OCI-LY1 (cell line): ENCODE measurements around the gene NID2.

Source experiments
- CTCF ChIP-seq: fragments of 200-600 bp; sonication (generic), shearing (Covaris generic); IDR thresholded peaks from 2 replicates; pipeline ENCODE4 v1.5.1; 2017; ENCODE audit warnings: mild to moderate bottlenecking, antibody characterized with exemption, low read length, moderate library complexity, mixed read lengths
- EZH2 ChIP-seq: fragments of 200-600 bp; sonication (generic), shearing (Covaris generic); IDR thresholded peaks from 2 replicates; pipeline ENCODE4 v1.8.0; 2017; ENCODE audit warnings: borderline replicate concordance, mixed run types, mild to moderate bottlenecking, antibody characterized with exemption, low read length, moderate library complexity, mixed read lengths

GRCh38 chr14:52117111-52117832, 48.4 kb upstream of the NID2 start:
- TF ChIP-seq CTCF, result no peak
- TF ChIP-seq EZH2, result no peak
